GM18502 (cell line): ENCODE results near the gene OR52E5.

Experiments
- ATAC-seq: cut with Tn5 transposase; IDR thresholded peaks from one replicate; pipeline ENCODE4 v1.9.1; 2021; ENCODE audit warnings: mild to moderate bottlenecking; ENCODE audit not compliant: unreplicated experiment, poor library complexity

The OR52E5 gene

GRCh38 chr11:5931061-5931460 is 38.1 kb downstream of the OR52E5 start:
- no peak for ATAC-seq

GRCh38 chr11:5932671-5933070 is 39.7 kb downstream of the OR52E5 start:
- ATAC-seq = no peak

- no peak for ATAC-seq
Observed at GRCh38 chr11:5933116-5933515, 40.1 kb downstream of the OR52E5 start.

- no peak for ATAC-seq
Observed at GRCh38 chr11:5937868-5938602, 45.0 kb downstream of the OR52E5 start.

- ATAC-seq = no peak
Observed at GRCh38 chr11:5938603-5938965, 45.6 kb downstream of the OR52E5 start.

- no peak for ATAC-seq
Observed at GRCh38 chr11:5940748-5941147, 47.7 kb downstream of the OR52E5 start.

GRCh38 chr11:5941951-5942350 is 48.9 kb downstream of the OR52E5 start, which contains the start of gene OR56A3:
Gene OR56A3 (plus strand): TSS chr11:5942251. CDS start chr11:5947347, 5,096 bp downstream.
- ATAC-seq = no peak
